Right renal cortex interstitium (tissue), 3 donors: ENCODE measurements around the gene PLOD3. TPM values are rescaled to one million over a fixed set of nuclear protein-coding genes. Genes with fewer than 3 reads are reported as not detected.

Experiments used
- DNase-seq, 3 donors: peaks; one replicate each; pipeline ENCODE4 v3.0.0-alpha.2; 2013; ENCODE audit warnings: low read depth in 3 of 3, low spot score in 2 of 3
- polyA plus RNA-seq, 3 donors: library from polyadenylated mRNA; unstranded; fragments of 120-200 nt; gene quantifications; one replicate each; pipeline ENCODE4 v1.2.1, GENCODE V29; 2013; ENCODE audit not compliant: insufficient read length in 3 of 3

PLOD3 gene
- polyA plus RNA-seq, 3 donors = 41.6 to 42.5 (median 42.4) TPM

DNA sequence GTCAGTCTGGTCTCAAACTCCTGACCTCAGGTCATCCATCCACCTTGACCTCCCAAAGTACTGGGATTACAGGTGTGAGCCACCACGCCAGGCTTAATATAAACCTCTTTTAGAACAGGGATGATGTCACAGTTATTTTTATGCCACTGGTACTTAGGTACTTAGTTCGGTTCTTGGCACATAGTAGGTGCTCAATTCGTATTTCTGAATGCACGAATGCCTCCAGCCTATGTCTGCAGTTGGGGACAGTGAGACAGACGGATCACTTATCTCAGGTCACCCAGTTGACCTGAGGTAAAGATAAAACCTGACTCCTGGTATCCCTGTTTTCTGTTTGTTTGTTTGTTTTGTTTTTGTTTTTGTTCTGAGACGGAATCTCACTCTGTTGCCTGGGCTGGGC lies 31.2 kb downstream of the PLOD3 start:
- no peak for DNase-seq

DNA sequence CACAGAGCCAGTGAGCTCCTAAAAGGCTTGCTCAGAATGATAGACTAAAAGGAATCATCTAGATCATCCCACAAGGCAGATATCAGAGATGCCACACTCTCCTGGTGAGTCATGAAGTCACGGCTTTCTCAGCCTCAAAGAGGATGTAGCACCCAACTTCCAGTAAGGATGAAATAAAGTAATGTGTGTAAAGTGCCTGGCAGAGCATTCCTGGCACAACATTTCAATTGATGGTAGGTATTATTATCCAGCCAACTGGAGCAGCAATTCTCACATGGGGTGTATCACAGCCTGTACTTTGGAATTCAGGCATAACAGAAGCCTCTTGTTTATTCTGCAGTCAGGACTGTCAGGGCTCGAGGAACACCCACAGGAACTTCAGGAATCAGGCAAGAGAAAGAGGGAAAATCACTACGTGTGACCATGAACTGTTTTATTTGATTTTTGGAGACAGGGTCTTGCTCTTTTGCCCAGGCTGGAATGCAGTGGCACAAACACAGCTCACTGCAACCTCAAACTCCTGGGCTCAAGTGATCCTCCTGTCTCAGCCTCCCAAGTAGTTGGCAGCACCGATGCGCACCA lies 32.0 kb downstream of the PLOD3 start:
- DNase-seq = no peak

DNA sequence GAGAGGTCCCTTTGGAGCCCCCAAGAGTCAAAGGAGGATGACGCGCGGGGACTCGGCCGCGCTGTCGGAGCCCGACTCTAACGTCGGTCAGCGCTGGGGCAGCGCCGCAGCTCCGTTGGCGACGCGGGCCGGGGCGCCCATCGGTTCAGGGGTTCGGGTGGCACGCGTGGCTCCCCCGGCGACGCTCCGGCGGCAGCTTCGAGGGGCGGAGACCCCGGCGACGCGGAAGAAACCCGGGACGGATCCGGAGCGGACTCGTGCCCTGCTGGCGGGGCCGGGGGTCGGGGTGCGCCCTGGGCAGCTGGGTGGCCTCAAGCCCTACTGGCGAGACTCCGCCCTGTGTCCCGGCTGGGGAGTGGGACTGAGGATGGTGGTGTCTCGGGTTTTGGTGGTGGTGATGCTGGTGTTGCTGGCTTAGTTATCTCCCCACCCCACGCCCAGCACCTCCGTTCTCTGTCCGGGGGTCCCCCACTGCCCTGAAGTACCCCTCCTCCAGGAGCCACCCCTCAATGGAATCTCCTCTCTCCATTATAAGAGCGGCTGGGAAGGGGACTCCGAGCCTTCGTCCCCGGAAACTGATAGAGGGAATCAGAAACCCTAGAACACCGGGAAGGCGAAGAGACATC lies 37.1 kb downstream of the PLOD3 start, which contains the start of gene NAT16:
Gene NAT16, minus strand, starts transcription at position 164 of the 626 bp plus-strand sequence. CDS start 5,486 bp downstream, outside the sequence.
- no peak for DNase-seq

DNA sequence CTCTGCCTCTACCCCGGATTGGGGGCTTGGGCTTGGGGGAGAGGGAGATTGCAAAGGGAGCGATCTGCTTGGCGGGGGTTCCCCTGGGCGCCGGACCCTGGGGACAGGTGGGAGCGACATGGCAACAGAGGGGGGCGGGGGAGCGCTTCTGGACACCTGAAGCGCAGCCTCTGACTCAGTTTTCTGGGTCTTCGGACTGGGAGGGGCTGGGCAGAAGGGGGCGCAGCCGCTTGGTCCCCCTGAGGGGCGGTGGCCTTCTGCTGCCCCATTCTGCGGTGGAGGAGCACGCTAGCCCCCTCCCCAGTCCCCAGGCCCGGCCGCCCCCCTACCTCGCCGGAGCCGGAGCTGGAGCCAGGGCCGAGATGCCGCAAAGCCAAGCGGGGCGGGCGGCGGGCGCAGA lies 37.7 kb downstream of the PLOD3 start:
- DNase-seq = no peak

DNA sequence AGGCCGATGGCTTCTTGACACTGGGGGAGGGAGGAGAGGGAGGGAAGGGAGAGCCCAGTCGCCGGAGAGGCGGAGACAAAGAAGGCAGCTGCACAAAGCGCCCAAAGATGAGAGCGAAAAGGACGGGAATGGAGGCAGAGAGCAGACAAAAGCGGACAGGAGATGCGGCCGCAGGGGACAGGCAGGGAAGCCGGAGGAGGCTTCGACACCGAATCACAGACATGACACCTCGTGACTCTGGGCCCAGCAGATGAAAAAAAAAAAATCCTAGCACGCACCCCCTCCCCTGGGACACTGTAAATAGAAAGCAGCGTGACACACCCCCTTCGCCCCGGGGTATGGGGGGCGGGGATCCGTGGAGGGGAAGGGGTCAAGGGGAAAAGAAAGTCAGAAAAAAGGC lies 38.3 kb downstream of the PLOD3 start:
- no peak for DNase-seq

DNA sequence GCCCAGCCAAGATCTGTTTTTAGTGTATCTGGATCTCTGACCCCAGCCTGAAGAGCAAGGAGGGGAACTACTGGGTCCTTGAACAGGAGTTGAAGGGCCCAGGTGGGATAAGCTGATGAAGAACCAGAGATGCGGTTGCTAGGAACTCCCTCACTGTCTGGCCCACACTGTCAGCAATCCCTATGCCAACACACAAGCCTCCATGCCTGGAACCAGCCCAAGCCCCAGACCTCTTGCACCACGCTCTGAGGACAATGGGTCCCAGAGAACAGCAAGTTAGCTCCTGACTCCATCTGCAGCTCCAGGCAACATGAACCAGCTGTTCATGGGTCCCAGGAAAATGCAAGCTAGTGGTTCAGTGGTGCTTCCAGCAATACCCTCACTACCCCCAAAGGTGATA lies 39.7 kb downstream of the PLOD3 start:
- DNase-seq = no peak

DNA sequence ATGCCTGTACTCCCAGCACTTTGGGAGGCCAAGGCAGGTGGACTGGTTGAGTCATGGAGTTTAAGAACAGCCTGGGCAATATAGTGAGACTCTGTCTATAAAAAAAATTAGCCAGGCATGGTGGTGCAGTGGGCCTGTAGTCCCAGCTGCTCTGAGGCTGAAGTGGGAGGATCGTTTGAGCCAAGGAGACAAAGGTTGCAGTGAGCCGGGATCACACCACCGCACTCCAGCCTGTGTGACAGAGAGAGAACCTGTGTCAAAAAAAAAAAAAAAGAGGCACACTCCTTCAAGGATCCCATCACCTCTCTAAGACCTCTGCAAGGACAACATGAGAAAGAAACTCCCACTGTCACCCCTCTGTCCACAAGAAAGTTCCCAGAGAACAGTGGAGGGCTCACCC lies 41.7 kb downstream of the PLOD3 start:
- DNase-seq = no peak

DNA sequence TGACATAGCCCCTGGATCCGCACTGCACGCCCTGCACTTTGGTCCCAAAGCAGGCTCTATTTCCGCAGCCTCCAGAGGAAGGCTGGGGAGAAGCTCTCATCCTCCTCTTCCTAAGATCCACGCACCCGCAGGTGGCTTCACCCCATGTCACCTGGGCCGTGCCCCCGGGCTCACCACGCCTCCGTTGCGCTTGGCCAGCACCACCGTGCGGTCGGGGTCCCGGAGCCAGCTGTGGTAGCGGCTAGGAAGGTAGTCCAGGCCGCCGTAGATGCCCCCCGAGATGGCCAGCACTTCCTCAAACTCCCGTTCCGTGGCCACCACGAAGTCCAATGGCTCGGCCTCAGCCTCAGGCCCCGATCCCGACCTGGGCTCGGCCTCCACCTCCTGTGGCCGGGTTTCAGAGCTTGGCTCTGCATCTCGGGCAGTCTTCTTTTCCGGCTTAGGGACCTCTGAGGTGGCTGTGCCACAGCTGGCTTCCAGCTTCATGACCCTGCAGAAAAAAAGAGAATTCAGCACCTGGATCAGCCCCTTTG lies 43.0 kb downstream of the PLOD3 start:
- no peak for DNase-seq

DNA sequence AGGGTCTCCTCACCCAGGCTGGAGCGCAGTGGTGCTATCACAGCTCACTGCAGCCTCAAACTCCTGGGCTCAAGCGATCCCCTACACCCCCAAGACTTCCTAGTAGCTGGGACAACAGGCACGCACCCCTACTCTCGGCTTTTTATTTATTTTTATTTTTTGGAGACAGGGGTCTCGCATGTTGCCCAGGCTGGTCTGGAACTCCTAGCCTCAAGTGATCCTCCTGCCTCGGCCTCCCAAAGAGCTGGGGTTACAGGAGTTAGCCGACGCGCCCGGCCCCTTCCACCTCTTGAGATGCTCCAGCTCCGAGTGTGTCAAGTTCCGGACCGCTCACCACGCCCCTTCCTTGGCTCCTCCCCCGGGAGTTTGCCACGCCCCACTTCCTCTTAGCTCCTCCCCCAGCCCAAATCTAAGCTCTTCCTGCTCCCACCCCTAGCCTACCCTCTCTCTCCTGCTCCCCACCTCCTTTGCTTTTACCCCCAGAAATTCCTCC lies 43.6 kb downstream of the PLOD3 start:
- DNase-seq = no peak

DNA sequence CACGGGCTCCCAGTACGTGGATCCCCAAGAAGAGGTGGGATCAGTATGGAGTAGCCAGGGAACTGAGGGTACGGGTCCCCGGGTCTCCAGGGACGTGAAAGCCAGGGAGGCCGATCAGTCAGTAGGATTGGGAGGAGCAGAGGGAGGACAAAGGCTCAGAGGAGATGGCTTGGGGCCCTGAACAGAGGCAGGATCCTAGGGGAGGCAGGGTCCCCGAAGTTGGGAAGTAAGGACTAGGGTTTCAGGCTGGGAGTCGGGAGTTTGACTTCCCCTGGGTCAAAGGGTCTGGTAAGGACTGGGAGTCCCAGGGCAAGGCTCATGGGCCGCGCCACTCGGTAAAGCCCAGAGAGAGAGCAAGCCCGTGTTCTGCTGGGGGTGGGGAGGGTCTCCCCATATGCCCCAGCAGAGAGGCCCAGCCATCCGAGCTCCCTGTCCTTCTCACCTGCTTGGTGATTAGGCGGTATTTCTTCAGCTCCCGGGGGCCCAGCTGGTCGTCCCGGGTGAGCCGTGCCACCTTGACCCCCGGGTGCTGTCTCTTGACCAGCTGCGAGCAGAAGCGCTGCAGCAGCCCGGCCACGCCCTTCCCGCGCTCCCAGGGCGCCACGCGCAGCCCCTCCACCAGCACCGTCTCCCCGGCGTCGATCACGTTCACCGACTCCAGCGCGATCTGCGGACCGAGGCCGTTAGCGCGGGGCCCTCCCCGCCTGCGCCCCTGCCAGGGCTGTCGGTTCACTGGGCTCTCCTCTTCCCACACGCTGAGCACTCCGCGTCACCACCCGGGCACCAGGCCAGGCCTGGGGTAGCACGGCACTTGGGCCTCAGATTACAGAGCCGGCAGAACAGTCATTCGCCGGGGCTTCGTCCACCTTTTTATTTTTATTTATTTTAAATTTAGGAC lies 44.3 kb downstream of the PLOD3 start:
- no peak for DNase-seq

DNA sequence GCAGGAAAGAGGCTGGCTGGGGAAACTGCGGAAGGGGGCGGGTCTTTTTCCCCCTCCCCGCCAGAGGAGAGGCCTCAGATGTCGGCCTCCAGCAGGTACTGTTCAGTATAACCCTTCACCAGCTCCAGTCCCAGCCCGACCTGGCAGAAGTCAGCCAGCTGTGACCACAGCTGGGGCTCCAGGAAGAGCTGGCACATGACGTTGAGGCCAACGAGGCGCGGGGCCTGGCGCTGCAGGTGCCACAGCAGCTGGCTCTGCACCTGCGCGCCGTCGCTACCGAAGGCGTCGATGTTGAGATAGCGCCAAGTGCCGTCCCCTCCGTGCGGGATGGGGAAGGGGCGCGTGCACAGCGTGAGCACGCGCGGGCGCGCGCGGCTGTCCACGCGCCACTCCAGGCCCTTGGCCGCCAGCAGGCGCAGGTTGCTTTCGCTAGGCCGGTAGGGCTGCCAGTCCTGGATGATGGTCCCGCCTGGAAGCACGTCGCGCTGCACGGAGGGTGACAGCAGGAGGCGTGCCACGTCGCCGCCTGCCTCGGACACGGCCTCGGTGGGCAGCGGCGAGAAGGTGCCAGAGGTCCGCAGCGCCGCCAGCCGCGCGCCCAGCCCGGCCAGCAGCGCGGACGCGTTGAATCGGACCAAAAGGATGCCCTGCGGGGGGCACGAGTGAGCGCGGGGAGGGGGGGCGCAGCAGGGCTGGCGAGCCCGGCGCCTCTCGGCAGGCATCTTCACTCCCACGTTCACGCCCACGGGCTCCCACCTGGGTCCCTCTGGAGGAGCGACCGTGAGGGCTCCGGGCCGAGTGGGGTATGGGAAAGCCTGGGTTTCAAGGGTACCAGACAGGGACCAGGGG lies 45.2 kb downstream of the PLOD3 start:
- no peak for DNase-seq

DNA sequence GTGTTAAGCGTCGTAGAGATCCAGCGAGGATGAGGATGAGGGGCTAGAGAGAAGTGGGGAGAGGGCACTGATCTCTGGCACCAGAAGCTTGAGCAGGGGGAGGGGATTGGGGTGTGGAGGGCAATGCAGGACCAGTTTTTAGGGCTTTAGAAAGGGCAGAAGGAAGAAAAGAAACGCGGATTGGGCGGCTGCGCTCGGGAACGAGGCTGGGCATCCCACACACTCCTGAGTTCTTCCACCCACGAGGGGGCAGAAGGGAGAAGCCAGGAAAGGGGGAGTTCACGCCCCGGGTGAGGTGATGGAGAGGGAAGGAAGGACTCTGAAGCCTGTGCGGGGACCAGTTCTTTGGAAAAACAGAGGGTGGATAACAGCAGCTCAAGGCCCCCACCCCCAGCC lies 45.9 kb downstream of the PLOD3 start:
- no peak for DNase-seq

DNA sequence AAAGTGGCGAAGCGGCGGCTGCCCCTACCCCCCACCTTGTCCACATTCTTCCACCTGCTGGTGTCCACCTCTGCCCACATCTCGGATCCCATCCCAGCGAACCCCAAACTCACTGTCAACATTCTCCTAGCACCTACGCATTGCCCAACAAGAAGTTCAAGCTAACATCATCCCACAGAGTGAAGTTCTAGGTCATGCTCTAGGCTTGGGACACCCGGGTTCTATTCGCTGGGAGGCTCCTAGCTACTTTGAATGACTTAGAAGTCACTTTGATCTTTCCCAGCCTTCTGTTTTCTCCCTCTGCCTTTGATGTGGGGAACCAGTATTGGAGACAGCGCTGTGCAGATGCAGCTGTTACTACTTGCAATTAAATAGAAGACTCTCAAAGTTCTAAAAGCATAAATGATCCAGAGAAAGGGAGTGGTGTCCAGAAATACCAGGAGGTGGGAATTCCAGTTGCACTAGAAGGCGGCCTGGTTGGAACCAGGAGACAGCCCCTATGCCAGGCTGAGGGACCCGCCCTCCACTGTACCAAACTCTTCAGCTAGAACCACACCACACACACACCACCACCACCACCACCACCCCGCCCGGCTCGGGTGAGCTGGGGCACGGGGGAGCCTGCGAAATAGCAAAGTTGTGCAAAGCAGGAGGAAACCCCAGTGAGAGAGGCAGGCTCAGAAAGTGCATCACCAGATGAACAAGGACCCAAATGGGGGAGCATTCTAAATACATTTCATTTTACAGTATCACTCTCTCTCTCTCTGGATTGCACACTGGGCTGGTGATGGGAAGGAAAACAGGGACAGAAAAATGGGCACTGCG lies 46.6 kb downstream of the PLOD3 start:
- no peak for DNase-seq

DNA sequence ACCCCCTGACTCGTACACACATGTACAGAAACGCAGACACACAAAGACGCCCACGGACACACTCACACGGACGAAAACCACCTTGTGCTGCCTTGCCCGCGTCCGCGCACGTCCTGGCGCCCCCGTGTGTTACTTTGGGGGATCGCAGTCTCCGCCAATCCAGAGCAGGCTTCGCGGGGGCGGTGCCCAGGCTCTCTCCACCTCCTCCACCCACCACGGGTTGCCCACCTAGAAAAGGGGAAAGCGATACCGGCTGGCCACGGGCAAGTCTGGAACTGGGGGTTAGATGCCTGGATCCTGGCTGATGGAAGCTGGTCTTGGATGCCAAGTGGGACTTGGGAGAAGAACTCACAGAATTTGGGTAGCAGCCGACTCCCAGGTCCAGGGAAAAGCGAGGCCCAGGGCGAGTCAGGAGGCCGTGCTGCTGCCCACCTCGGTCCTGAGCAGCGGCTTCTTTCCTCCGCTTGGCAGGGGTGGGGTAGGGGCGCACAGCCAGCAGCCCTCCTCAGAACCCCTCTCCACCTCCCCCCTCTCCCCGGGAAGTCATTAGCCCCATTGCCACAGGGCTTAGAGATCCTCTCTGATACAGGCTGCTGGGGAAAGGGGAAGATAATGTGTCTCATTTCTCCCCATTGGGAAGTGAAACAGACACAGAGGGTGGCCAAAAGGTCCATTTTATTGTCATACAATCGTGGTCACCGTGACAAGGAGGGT lies 47.4 kb downstream of the PLOD3 start:
- DNase-seq = no peak

DNA sequence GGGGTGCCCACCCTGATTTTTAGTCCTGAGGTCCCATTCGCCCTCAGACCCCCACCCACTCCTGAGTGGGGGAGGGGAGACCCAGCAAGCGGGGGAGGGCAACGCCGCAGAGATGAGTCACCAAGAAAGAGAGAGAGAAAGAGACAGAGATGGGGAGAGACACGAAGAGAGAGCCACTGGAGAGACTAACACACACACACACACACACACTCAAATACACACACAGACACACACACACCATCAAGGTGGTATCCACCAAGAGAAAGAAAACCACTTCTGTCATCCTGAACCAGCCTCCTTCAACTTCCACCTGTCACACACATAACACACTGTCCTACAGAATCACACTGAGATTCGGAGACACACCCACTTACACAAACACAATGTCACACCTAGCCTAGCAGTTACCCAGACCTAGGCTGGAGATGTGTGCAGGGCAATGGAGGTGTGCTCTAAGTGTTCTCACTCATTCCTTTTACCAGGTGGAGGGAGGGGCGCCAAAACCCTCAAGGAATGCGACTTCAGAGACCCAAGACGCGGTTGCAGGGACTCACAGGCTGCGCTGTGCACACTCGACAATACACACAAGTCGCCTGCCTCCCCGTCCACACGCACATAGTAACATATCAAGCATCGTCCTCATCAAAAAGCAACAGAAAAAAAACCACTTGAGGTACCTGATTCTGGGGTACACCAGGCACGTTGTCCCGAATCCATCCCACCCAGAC lies 48.1 kb downstream of the PLOD3 start:
- DNase-seq = no peak

DNA sequence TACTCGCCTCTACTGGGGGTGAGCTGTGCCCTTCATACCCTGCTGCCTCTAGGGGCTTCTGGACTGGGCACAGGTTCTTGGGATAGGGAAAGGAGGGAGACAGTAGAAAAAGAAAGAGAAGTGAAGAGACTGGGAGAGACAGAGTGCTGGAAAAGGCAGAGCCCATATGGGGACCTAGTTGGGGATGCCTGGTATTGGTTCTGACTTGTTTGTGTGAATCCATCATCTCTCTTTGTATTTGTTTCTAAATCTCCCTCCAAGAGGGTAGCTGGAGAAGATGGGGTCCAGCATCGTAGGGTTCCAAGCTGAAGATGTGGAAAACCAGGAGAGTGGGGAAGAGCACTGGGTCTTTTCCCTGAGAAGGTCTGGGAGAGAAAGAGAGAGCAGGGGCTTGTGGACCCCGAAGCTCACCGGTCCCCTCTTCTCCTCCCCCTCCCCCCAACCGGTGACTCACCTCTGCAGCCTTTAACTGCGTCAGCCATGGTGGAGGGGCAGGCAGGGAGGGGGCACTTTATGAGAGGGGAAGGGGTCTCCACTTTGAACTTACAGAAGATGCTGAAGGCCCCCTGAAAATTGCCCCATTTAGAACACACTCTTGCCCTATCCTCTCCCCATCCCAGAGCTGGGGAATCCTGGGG lies 48.9 kb downstream of the PLOD3 start:
- no peak for DNase-seq

DNA sequence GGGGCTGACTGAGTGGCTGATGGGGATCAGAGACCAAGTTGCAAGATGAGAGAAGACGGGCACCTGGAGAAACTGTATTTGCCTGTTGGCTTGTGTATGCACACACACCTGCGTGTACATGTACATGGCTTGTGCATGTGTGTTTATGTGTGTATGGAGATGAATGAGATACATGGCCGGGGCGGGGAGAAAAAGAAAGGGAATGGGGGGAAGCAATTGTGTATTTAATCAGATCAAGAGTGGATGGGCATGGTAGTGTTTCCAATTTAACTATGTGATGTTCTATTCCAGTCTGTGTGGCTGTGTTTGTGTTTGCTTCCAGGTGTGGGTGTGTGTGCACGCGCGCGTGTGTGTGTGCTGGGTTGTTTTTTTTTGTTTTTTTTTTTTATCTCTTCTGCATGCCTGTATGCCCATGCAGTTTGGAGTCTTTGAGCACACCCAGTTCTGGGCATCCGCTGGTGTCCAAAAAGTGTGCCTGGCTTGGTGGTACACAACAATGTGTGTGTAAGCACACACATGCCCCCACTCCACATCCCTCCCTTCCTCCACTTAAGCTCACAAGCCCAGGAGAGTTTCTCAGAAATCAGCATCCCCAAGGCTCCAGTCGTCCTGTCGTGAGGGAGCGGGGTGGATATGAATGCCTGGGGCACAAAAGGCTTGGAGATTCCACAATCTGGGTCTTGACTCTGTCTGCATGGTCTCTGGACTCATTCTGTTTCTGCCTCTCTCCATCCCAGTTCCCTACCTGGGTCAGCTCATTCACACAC lies 49.6 kb downstream of the PLOD3 start:
- no peak for DNase-seq
